HepG2 (cell line): ENCODE measurements around the gene ABHD1. TPM values are rescaled to one million over a fixed set of nuclear protein-coding genes. Genes with fewer than 3 reads are reported as not detected.
A peak's percentile ranks its signal among the peaks of the same experiment; 100 is the strongest.

Experiments used
- CENPBD1 ChIP-seq: sonication (generic); formaldehyde crosslinking; IDR thresholded peaks from 2 replicates; pipeline ENCODE4 v1.8.0; 2022; ENCODE audit warnings: missing genetic modification reagents, low read depth, mild to moderate bottlenecking, borderline replicate concordance
- FOXO1 ChIP-seq: sonication (generic); formaldehyde crosslinking; IDR thresholded peaks from 2 replicates; pipeline ENCODE4 v1.4.0; 2020; ENCODE audit warnings: missing genetic modification reagents
- GATA4 ChIP-seq: sonication (generic); IDR thresholded peaks from 2 replicates; pipeline ENCODE4 v1.6.1; 2016; ENCODE audit warnings: antibody characterized with exemption, low read depth, borderline replicate concordance
- HMGXB4 ChIP-seq, 2 experiments: sonication (generic) in 1 of 2; formaldehyde crosslinking in 1 of 2; IDR thresholded peaks; 2 replicates each; pipeline versions ENCODE4 v1.4.0 to v1.6.1; 2018 to 2020; ENCODE audit warnings: missing genetic modification reagents in 2 of 2, borderline replicate concordance in 1 of 2, low read depth in 1 of 2, mild to moderate bottlenecking in 1 of 2, missing biosample characterization in 1 of 2
- HNRNPL ChIP-seq: fragments of 200-400 bp; formaldehyde crosslinking; IDR thresholded peaks from 2 replicates; pipeline ENCODE4 v1.6.1; 2017; ENCODE audit warnings: mild to moderate bottlenecking, low read depth, low read length
- HOXA7 ChIP-seq: sonication (generic); formaldehyde crosslinking; IDR thresholded peaks from 2 replicates; pipeline ENCODE4 v1.8.1; 2022; ENCODE audit warnings: mild to moderate bottlenecking, missing genetic modification reagents, moderate library complexity
- NR3C1 ChIP-seq: sonication (generic); formaldehyde crosslinking; IDR thresholded peaks from 2 replicates; pipeline ENCODE4 v1.4.0; 2020; ENCODE audit warnings: missing genetic modification reagents
- PCBP1 ChIP-seq: fragments of 200-400 bp; formaldehyde crosslinking; IDR thresholded peaks from 2 replicates; pipeline ENCODE4 v1.6.1; 2017; ENCODE audit warnings: mild to moderate bottlenecking, low read depth, low read length, borderline replicate concordance
- SMAD3 ChIP-seq: sonication (generic); formaldehyde crosslinking; IDR thresholded peaks from 2 replicates; pipeline ENCODE4 v1.4.0; 2020; ENCODE audit warnings: missing genetic modification reagents
- SNAPC5 ChIP-seq: sonication (generic); formaldehyde crosslinking; IDR thresholded peaks from 2 replicates; pipeline ENCODE4 v1.8.1; 2023; ENCODE audit warnings: mild to moderate bottlenecking, missing genetic modification reagents, borderline replicate concordance
- TIGD3 ChIP-seq: sonication (generic); formaldehyde crosslinking; IDR thresholded peaks from 2 replicates; pipeline ENCODE4 v1.5.1; 2020; ENCODE audit warnings: mild to moderate bottlenecking, missing genetic modification reagents, borderline replicate concordance
- TOE1 ChIP-seq: sonication (generic); formaldehyde crosslinking; IDR thresholded peaks from 2 replicates; pipeline ENCODE4 v1.4.0; 2020; ENCODE audit warnings: mild to moderate bottlenecking, missing genetic modification reagents
- TSC22D2 ChIP-seq: sonication (generic); formaldehyde crosslinking; IDR thresholded peaks from 2 replicates; pipeline ENCODE4 v1.5.1; 2020; ENCODE audit warnings: missing genetic modification reagents, mild to moderate bottlenecking, borderline replicate concordance
- U2AF2 ChIP-seq: fragments of 200-400 bp; formaldehyde crosslinking; IDR thresholded peaks from 2 replicates; pipeline ENCODE4 v1.6.1; 2017; ENCODE audit warnings: low read depth, mild to moderate bottlenecking, low read length
- ZBTB33 ChIP-seq: sonication (generic); formaldehyde crosslinking; IDR thresholded peaks from 2 replicates; pipeline ENCODE4 v1.4.0; 2020; ENCODE audit warnings: missing genetic modification reagents
- ZNF468 ChIP-seq: sonication (generic); formaldehyde crosslinking; IDR thresholded peaks from 2 replicates; pipeline ENCODE4 v1.8.0; 2022; ENCODE audit warnings: mild to moderate bottlenecking, moderate library complexity, missing genetic modification reagents
- ZNF564 ChIP-seq: sonication (generic); formaldehyde crosslinking; IDR thresholded peaks from 2 replicates; pipeline ENCODE4 v1.8.1; 2023; ENCODE audit warnings: mild to moderate bottlenecking, missing genetic modification reagents
- ZNF770 ChIP-seq: sonication (generic); formaldehyde crosslinking; IDR thresholded peaks from 2 replicates; pipeline ENCODE4 v1.5.0; 2020; ENCODE audit warnings: mild to moderate bottlenecking, missing genetic modification reagents
- ZNF777 ChIP-seq: sonication (generic); formaldehyde crosslinking; IDR thresholded peaks from 2 replicates; pipeline ENCODE4 v1.4.0; 2020; ENCODE audit warnings: missing genetic modification reagents
- ZNF782 ChIP-seq: sonication (generic); formaldehyde crosslinking; IDR thresholded peaks from 2 replicates; pipeline ENCODE4 v1.4.0; 2020; ENCODE audit warnings: missing genetic modification reagents, mild to moderate bottlenecking, borderline replicate concordance
- ZNF841 ChIP-seq: sonication (generic); formaldehyde crosslinking; IDR thresholded peaks from 2 replicates; pipeline ENCODE4 v1.8.1; 2023; ENCODE audit warnings: missing genetic modification reagents, borderline replicate concordance
- polyA plus RNA-seq, 8 experiments: library from polyadenylated mRNA; depleted of rRNA in 3 of 8; stranded (reverse) in 7 of 8; unstranded in 1 of 8; fragments of >200 nt; fragmentation: Illumina TruSeq in 4 of 8; extraction: Trizol in 4 of 8; gene quantifications; 2 replicates each; pipeline versions ENCODE4 v1.2.1 to v1.2.3, GENCODE V29; 2011 to 2016; ENCODE audit warnings: low read depth in 4 of 8, missing spikeins in 1 of 8, mixed read lengths in 1 of 8; ENCODE audit not compliant: insufficient read depth in 1 of 8
- total RNA-seq, 5 experiments: library from RNA; depleted of rRNA; stranded (reverse); fragments of >200 nt; fragmentation: Illumina TruSeq; extraction: Trizol; gene quantifications; 2 replicates each; pipeline ENCODE4 v1.2.3, GENCODE V29; 2016; ENCODE audit warnings: low read depth in 1 of 5

Gene ABHD1
- total and polyA plus RNA-seq, 2 of the 13 experiments (the other 11 are each of a cell fraction or from before 2014, with no cell fraction given) = 0.04 to 0.81 TPM

- TF ChIP-seq TIGD3 = 0 out of 2 replicates have a peak, but pooled peaks have one; percentile 28
- peak; percentile 80; the same call in 1 of the 2 replicates for TF ChIP-seq ZNF777 (CRISPR knock-in tag)
- TF ChIP-seq ZNF564 (CRISPR knock-in tag) = no peak
- TF ChIP-seq ZNF468 (CRISPR knock-in tag) = peak; percentile 83; the same call in 1 of the 2 replicates
- TF ChIP-seq U2AF2 = no peak
- no peak for TF ChIP-seq ZNF782 (CRISPR knock-in tag)
- TF ChIP-seq HNRNPL = no peak
- no peak for TF ChIP-seq HOXA7 (CRISPR knock-in tag)
- TF ChIP-seq CENPBD1 (CRISPR knock-in tag) = 0 out of 2 replicates have a peak, but pooled peaks have one; percentile 61
- TF ChIP-seq GATA4 = no peak
- peak; percentile 91; the same call in 1 of the 2 replicates for TF ChIP-seq TSC22D2 (CRISPR knock-in tag)
- TF ChIP-seq NR3C1 = no peak
- peak; percentile 71 for TF ChIP-seq FOXO1 (CRISPR knock-in tag)
- no peak for TF ChIP-seq SNAPC5 (CRISPR knock-in tag)
- peak; percentile 90 for TF ChIP-seq TOE1 (CRISPR knock-in tag)
- no peak; the same call in 1 of the 2 replicates for TF ChIP-seq ZNF770 (CRISPR knock-in tag)
- peak; percentile 84 for TF ChIP-seq ZBTB33
- peak; percentile 20; the same call in 1 of the 2 replicates for TF ChIP-seq ZNF841 (CRISPR knock-in tag)
- no peak for TF ChIP-seq PCBP1
- TF ChIP-seq SMAD3 (CRISPR knock-in tag) = peak; percentile 30; the same call in 1 of the 2 replicates
- peak; percentile 96 for TF ChIP-seq HMGXB4 (CRISPR knock-in tag; IDR thresholded peaks at IDR 0.05; ENCODE audit: borderline replicate concordance in 1 of 2, low read depth in 1 of 2)
Observed at GRCh38 chr2:27086090-27086723, 37.4 kb upstream of the ABHD1 start (continued).
